GM19397 (cell line): ENCODE results near the gene TEK.

ENCODE experiments used
- ATAC-seq: cut with Tn5 transposase; IDR thresholded peaks from one replicate; pipeline ENCODE4 v1.9.1; 2021; ENCODE audit warnings: mild to moderate bottlenecking, moderate library complexity; ENCODE audit not compliant: unreplicated experiment

TEK gene

DNA sequence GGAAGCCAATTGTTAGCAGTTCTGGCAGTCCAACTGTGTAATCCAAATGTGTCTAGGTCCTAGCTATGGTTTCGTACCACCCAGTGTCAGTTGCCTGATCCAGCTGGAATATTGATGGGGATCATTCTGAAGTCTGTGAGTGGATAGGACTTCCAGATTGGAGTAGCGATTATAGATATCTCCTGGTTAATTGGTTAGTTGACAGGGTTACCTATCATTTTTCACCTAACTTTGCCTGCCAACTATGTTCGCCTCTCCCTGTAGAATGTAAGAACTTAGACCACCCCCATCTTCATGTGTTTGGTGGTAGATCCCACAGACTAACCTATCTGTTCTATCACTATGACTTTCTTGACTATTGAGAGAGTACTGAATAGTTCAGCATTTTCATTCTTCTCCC, 59.9 kb downstream of the TEK start:
- no peak for ATAC-seq

DNA sequence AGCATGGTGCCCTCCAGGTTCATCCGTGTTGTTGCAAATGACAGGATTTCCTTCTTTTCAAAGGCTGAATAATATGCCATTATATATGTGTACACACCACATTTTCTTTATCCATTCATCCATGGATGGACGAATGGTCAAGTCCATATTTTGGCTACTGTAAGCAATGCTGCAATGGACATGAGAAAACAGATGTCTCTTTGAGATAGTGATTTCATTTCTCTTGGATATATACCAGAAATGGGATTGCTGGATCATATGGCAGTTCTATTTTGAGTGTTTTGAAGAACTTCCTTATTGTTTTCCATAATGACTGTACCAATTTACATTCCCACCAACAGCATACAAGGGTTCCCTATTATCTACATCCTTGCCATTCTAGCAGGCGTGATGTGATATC, 67.9 kb downstream of the TEK start:
- ATAC-seq = no peak

DNA sequence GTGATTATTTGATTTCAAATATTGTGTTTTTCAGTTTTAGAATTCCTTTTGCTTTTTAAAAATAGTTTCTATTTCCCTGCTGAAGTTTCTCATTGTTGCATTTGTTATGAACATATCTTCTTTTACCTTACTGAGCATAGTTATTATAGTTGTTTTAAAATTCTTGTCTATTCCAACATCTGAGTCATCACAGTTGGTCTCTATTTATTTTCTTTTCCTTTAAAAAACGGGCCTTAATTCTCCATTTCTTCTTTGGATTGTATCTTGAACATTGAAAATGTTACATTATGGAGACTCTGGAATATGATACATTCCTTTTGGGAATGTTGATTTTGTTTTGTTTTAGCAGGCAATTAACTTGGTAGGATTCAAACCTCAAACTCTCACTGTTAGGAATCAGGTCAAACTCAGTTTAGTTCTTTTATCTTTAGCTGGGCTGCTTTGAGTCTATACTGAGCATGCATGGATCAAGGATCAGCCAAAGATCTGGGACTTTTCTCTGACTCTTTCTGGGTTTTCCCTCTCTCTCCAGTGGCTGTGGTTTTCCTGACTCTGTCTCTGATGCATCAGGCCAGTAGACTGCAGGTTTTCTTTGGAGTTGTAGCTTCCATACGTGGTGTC, 70.3 kb downstream of the TEK start:
- no peak for ATAC-seq

DNA sequence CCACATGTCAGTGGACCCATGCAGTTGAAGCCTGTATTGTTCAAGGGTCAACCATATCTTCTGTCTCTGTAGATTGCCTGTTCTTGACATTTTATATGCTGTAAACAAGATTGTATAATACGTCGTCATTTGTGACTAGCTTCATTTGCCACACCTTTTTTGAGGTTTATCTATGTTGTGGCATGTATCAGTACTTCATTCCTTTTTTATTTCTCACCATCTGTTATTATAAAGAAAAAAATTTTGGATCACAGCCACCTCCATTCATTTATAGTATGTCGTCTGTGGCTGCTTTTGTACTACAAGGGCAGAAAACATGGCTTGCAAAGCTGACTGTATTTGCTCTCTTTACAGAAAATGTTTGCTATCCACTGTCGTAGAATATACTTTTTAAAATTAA, 72.4 kb downstream of the TEK start:
- no peak for ATAC-seq

DNA sequence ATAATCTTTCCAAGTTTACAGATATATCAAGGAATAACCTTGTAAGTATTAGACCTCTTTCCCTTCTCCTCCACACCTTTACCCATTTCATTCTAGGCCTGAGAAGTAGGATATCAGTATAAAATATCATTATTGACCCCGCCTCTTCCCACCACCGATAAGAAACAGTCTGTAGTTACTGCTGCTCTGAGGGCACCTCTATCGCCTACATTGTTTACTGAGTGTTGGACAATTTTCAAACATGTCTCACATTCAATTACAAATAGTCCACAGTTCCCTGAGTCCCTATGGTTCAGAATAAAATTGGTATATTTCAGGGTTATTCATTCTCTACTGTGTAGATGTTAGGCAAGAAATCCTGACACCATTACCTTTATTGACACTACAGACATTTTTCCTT, 73.4 kb downstream of the TEK start:
- no peak for ATAC-seq

DNA sequence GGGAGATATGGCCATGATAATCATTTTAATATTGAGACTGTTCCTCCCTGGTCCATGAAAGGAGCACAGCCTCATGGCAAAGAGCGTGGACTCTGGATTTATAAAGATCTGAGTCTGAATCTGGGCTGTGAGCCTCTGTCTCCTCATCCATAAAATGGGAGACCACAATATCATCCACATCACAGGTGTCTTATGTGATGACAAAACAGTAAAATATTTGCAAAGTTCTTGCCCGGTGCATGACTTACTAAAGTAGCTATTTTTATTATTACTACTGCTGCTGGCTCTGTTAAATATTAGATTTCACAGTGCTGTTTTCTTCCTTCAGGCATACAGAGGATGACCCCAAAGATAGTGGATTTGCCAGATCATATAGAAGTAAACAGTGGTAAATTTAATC, 74.1 kb downstream of the TEK start:
- no peak for ATAC-seq

DNA sequence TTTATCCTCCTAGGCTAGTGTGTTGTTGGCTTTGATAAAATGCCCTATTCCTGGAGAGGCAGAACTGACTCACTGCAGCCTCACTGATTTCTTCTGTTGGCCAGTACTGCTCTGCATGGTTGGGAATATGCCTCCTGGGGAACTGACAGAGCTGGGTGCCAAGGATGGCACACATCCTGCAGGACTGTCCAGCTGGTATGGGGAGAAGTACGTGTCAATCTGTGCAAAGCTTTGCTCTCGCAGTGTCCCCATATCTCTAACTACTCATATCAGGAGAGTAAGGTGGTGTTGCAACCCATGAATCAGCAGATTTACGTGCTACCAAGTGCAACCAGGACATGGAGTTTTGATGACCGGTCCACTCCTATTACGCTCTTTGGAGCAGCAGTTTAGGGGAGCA, 74.7 kb downstream of the TEK start:
- ATAC-seq = no peak

DNA sequence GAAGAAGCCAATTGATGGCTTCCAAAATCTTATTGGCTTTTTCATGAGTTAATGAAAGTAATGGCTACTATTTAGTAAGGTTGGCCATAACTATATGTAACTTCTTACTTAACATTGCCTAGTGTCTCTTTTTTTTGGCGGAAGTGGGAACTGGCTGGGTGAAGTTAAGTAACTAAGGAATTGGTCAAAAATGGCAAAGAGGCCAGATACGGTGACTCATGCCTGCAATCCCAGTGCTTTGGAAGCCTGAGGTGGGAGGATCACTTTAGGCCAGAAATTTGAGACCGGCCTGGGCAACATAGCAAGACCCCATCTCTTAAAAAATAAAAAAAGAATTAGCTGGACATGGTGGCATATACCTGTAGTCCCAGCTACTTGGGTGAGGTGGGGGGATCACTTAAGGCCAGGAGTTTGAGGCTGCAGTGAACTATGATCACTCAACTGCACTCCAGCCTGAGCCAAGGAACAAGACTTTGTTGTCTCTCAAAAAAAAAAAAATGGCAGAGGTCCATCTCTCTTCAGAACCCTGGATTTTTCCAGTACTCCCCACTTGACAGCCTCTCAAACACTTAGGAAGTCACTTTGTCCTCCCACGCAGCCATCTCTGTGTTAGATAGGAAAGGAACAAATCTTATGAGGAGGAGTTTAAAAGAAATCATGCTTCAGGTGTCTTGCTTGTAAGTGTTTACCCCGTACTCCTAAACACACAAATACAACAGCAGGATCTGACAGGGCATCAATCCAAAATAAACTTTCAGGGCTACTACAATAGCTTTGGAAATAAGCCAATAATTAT, 75.7 kb downstream of the TEK start:
- no peak for ATAC-seq

DNA sequence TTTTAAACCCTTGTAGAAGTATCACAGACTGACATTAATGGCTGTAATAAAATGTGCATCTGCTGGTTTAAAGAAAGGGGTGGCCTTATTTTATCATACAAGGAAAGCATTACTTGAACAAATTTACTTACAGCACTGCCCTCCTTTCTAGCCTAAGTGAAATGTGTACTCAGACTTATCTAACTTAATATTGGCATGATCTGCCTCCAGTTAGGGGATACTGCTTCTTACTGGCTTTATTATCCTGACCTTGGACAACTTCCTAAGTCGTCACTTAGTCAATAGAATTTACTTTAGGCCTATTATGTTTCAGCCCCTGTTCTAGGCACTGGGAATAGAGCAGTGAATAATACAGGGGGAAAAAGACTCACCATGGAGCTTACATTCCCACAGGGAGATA, 79.4 kb downstream of the TEK start:
- ATAC-seq = no peak

DNA sequence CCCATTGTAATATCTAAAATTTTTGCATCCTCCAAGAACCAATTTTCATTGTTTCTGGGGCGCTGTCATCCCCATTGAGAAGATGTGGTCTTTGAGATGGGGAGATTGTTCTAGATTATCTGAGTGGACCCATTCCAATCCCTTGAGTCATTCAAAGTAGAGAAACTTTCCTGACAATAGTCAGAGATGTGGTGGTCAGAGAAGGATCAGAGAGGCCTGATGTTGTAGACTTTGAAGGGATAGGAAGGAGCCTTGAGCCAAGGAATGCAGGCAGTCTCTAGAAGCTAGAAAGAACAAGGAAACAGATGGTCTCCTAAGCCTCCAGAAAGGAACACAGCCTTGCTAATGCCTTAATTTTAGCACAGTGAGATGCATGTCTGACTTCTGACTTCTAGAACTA, 80.4 kb downstream of the TEK start:
- no peak for ATAC-seq

DNA sequence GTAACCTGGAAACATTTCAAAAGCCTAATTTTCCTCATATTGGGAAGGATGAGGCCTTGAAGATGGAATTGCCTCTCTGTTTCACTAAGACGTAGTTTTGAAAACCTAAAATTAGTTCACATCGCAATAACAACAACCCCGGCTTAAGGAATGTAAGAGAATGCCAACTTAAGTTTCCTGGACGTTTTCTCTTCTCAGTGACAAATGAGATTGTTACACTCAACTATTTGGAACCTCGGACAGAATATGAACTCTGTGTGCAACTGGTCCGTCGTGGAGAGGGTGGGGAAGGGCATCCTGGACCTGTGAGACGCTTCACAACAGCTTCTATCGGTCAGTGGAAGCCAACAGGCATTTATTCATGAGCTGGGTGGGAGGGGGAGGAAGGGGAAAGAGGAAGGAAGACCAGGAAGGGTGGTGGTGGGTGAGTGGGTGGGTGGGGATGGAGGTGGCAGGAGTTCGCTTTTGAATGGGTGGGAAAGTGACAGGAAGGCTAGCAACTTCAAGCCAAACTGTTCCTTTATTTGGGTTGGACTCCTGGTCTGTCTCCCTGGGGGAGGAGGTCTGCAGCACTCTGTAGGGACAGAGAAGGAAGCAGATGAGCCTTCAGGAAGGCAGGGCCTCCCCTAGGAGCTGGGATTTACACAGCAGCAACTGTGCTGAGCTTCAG, 83.4 kb downstream of the TEK start:
- no peak for ATAC-seq

DNA sequence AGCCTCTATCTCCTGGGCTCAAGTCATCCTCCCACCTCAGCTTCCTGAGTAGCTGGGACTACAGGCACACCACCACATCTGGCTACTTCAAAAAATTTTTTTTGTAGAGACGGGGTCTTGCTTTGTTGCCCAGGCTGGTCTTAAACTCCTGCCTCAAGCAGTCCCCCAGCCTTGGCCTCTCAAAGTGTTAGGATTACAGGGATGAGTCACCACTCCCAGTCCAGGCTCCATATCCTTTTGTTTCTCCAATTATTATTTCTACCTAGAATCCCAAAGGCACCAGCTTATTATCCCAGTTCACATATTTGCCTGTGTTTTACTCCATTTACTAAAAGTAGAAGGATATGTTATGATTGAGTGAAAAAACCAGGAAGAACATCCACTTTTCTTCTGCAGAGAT, 84.9 kb downstream of the TEK start:
- ATAC-seq = no peak

DNA sequence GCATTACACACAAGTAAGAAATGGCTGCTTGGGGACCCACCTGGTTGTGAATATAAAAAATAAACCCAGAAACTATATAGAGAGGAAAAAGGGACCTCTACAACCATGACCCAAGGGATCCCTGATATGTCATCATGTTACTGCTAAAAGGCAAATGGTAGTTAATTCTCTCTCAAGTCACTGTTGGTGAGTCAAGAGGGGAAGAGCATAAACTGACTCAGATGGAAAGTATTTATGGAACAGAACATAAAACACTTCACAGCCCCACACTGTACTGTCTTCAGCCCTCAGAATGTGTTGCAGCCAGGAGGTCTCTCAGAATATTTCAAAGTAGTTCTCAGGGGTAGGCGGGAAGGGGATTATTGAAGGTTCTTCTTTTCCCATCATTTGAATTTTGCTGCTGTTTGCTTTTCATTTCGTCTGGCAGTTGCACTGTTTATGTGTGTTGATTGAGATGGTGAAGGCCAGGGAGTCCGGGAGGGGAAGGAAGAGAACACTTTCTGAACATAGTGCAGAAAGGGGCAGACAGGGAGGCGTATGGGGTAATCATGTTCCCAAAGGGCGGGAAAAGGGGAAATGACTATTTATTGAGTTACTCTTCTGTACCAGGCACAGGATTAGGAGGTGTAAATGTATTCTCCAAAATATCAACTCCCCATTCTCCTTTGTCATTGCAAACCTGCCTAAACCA, 85.5 kb downstream of the TEK start:
- no peak for ATAC-seq

DNA sequence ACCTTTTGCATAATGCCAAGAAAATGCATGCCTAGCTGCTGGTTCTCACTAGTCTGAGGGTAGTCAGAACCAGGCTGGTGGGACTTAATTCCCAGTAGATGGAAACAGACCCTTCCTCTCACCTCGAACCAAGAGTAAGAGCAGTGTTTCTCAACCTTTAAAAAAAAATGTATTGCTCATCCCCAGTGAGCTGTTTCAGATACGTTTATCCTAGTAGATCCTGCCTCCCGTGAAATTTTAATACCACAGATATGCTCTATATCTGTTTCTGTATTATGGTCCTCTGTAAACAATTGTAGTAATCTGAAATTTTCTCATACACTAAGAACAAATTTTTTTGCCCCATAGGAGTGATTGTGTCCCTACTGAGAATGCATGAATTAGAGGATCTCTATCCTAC, 86.2 kb downstream of the TEK start:
- ATAC-seq = no peak

DNA sequence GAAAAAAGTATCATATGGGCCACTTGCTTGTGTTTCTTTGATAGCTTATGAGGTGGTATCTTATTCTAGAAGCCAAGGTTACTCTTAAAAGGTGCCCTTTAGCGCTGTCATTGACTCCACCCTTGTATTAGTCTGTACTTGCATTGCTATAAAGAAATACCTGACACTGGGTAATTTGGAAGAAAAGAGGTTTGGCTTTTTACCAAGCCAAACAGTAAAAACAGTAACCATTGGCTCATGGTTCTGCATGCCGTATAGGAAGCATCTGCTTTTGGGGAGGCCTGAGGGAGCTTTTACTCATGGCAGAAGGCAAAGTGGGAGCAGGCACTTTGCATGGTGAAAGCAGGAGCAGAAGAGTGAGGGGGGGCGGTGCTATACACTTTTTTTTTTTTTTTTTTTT, 87.4 kb downstream of the TEK start:
- no peak for ATAC-seq

DNA sequence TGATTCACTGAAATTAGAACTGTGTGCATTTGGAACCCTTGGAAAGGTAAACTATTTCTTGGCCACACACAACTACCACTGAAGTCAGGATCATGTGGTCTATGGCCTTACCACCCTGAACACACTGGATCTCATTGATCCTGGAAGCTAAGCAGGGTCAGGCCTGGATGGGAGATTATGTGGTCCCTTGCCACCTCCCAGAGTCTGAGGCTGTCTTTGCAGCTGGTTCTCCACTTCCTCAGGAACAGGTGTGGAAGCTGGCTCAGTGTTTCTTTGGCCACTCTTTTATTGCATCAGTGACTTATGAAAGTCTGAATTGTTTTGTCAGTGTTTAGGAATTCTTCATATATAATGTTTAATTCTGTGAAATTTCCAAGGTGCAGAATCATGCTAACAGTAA, 89.2 kb downstream of the TEK start:
- ATAC-seq = no peak

DNA sequence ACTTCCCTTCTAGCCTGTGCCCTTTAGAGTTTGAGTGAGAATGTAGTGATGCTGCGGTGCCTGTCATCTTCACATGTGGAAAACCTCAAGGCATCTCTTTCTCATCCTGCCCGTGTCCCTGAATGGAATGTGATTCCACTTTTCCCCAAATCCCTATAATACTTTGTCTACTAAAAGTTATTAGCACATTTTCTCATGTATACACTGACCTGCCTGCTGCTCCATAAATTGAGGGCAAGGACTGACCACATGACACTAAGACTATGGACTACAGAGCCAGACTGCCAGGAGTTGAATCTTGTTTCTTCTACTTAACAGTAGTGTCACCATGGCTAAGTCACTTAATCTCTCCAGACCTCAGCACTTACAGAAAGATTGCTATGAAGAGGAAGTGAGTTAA, 93.0 kb downstream of the TEK start:
- ATAC-seq = no peak

DNA sequence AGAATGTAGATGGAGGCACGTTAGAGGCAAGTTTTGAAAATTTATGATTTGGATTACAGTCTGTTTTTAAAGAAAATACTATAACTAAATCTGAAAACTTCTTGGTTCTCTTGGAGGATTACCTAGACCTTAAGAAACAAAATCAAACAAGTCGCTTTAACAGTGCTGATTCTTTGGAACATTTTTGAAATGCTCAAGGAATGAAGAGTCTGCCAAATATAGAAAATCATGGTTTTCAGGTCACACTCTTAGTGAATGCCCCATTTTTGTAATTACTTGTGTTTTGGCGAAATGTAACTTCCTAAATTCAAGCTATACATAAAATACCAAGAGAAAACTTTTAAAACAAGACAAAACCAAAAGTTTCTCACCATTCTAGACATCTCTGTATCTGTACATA, 94.8 kb downstream of the TEK start:
- ATAC-seq = no peak

DNA sequence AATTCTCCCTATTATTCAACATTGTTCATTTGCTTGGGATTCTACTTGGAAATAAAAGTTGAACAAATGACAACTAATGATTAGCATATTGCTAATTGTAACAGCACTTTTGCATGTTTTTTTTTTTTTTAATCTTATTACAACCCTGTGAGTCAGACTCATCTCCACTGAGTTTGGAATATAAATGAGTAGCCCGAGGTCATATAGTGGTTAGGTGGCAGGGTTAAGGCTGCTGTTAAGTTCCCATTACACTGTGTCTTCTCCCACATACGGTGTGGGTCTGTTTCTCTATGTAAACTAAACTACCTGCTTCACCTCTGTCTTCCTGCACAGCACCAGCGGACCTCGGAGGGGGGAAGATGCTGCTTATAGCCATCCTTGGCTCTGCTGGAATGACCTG, 95.6 kb downstream of the TEK start:
- ATAC-seq = no peak

DNA sequence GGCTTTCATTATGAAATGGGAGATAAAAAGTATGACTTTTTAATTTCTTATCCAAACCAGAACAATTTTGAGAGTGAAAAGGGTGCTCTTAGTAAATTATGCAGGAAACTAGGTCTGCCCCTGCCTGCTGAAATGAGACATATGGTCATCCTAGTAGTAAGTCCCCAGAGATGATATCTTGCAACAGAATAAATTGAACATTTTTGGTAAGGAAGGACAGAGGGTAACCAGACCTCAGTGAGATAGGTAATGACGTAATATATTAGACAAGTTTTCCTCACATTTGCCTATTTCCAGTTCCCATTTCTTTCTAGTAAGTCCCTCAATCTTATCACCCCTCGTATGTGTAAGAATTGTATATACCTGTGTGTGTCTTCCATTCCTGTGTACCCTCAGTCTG, 96.2 kb downstream of the TEK start:
- no peak for ATAC-seq

DNA sequence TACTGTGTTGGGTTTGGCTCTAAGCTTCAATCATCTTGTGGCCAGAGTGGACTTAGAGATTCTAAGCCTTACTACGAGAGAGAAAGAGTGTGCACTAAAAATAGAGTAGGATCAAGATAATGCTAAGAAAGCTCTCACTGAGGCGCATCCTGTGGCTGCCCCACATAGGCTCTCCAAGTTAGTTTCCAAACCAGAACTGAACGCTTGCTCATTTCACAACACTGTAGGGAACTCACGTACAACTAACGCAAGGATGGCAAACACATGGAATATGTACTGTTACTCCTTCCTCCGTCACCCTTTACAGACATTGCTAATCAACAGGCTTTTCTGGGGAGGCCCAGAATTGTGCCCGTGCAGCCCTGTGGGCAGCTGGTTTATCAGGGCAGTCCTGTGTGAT, 97.0 kb downstream of the TEK start:
- ATAC-seq = no peak

DNA sequence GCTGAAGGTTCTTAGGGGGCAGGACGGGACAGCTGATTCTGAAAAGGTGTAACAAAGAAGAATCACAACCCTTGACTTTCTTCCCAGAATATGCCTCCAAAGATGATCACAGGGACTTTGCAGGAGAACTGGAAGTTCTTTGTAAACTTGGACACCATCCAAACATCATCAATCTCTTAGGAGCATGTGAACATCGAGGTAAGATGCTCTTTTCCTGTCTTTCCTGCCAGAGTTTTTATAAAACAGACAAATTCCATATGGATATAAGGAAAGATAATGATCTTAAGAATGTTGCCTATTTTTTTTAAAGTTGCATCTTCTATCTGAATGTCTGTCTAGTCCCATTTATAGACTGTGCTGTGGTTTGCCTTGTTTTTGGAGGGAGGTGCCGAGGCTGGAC, 100.0 kb downstream of the TEK start:
- no peak for ATAC-seq
